Tibial nerve (tissue), 4 donors: ENCODE results near the gene FMN1. TPM values are rescaled to one million over a fixed set of nuclear protein-coding genes. Genes with fewer than 3 reads are reported as not detected.

Source experiments
- DNase-seq, 2 donors: peaks; one replicate each; pipeline ENCODE4 v3.0.0-alpha.2; 2019; ENCODE audit warnings: low spot score in 2 of 2
- H3K27ac ChIP-seq, 4 donors: fragments of 200-600 bp; sonication (generic) in 3 of 4; one replicate each; pipeline ENCODE4 v1.5.1; 2017 to 2019; ENCODE audit warnings: mild to moderate bottlenecking in 1 of 4
- H3K27me3 ChIP-seq, 2 donors: fragments of 200-600 bp; sonication (generic) in 1 of 2; one replicate each; pipeline versions ENCODE4 v1.5.1 to v1.6.0; 2017 to 2019
- H3K36me3 ChIP-seq, 3 donors: fragments of 200-600 bp; sonication (generic); one replicate each; pipeline ENCODE4 v1.5.1; 2018 to 2019
- H3K4me1 ChIP-seq, 4 donors: fragments of 200-600 bp; sonication (generic) in 3 of 4; one replicate each; pipeline ENCODE4 v1.5.1; 2017 to 2019
- H3K4me3 ChIP-seq, 4 donors: fragments of 200-600 bp; sonication (generic) in 3 of 4; one replicate each; pipeline ENCODE4 v1.5.1; 2017 to 2019; ENCODE audit warnings: mild to moderate bottlenecking in 1 of 4, moderate library complexity in 1 of 4
- H3K9me3 ChIP-seq, 4 donors: fragments of 200-600 bp; sonication (generic) in 3 of 4; one replicate each; pipeline ENCODE4 v1.5.1; 2017 to 2019
- EP300 ChIP-seq, 2 donors: sonication (generic); formaldehyde crosslinking; IDR thresholded peaks; one replicate each; pipeline ENCODE4 v1.6.1; 2017; ENCODE audit warnings: antibody characterized with exemption in 2 of 2, mild to moderate bottlenecking in 1 of 2
- POLR2A ChIP-seq, 2 donors: fragments of 450-650 bp; IDR thresholded peaks; one replicate each; pipeline ENCODE4 v1.6.1; 2017; ENCODE audit warnings: antibody characterized with exemption in 2 of 2, mild to moderate bottlenecking in 2 of 2, moderate library complexity in 2 of 2
- WGBS, 2 donors: methylation state at CpG; one replicate each; pipeline ENCODE4 v1.1.5; 2018; 5-methylcytosine and 5-hydroxymethylcytosine counted together
- total RNA-seq, 4 donors: library from RNA; depleted of rRNA; stranded (reverse); fragments of >200 nt; gene quantifications; one replicate each; pipeline ENCODE4 v1.1.0, GENCODE V29; 2016
- TF ChIP-seq, protein P1 (sequence below), 5 experiments: fragments of 200-600 bp in 3 of 5; fragments of 450-650 bp in 2 of 5; sonication (generic) in 3 of 5; IDR thresholded peaks; one replicate each; pipeline ENCODE4 v1.5.1; 2016 to 2019; ENCODE audit warnings: antibody characterized with exemption in 5 of 5, mild to moderate bottlenecking in 3 of 5, moderate library complexity in 2 of 5

Gene FMN1
- total RNA-seq, 4 donors from 2014 or later = 15.1 to 62.1 (median 20.7) TPM

- no peaks in the 10 kb centered on the region for H3K27me3 ChIP-seq
- TF ChIP-seq EP300 (IDR thresholded peaks at IDR 0.05) (no peak), POLR2A (IDR thresholded peaks at IDR 0.05) (no peak)
- TF ChIP-seq, protein P1, sequence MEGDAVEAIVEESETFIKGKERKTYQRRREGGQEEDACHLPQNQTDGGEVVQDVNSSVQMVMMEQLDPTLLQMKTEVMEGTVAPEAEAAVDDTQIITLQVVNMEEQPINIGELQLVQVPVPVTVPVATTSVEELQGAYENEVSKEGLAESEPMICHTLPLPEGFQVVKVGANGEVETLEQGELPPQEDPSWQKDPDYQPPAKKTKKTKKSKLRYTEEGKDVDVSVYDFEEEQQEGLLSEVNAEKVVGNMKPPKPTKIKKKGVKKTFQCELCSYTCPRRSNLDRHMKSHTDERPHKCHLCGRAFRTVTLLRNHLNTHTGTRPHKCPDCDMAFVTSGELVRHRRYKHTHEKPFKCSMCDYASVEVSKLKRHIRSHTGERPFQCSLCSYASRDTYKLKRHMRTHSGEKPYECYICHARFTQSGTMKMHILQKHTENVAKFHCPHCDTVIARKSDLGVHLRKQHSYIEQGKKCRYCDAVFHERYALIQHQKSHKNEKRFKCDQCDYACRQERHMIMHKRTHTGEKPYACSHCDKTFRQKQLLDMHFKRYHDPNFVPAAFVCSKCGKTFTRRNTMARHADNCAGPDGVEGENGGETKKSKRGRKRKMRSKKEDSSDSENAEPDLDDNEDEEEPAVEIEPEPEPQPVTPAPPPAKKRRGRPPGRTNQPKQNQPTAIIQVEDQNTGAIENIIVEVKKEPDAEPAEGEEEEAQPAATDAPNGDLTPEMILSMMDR (IDR thresholded peaks at IDR 0.05) = no peak
- H3K4me1 ChIP-seq = no peaks in the 10 kb centered on the region
- no peak overlapping the region for H3K27ac ChIP-seq
- no peak for DNase-seq
- H3K36me3 ChIP-seq = no peaks in the 10 kb centered on the region
- WGBS, 2 donors = 65 to 71% methylated on average over 6 of the region's 6 CpGs
- H3K9me3 ChIP-seq = no peaks in the 10 kb centered on the region
- H3K4me3 ChIP-seq = no peak overlapping the region
Measured at GRCh38 chr15:32828507-32829186, 365.9 kb downstream of the FMN1 start.

DNA sequence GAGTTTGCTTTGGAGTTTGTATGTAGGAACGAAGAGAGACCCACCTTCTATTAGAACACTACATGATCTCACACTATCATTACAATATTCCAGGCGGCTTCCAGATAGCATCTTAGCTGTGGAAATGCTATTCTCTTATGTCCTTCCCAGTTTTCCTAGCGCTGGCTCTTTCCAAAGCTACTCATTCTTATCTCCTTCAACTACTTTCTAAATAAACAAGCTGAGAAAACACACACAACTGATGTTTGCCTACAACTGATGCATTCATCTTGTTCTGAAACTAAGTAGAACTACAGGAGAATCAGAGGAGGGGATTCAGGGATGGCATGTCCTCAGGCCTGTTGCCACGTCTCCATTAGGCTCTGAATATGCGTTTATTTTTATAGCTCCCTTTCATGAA is 367.8 kb downstream of the FMN1 start:
- no peaks in the 10 kb centered on the region for H3K36me3 ChIP-seq
- 91 to 92% methylated on average over 5 of the region's 5 CpGs for whole genome bisulfite sequencing, 2 donors
- H3K4me3 ChIP-seq = no peak overlapping the region
- no peaks in the 10 kb centered on the region for H3K27me3 ChIP-seq
- no peak for DNase-seq
- H3K4me1 ChIP-seq = no peaks in the 10 kb centered on the region
- no peak for TF ChIP-seq EP300 (IDR thresholded peaks at IDR 0.05)
- TF ChIP-seq, protein P1 (IDR thresholded peaks at IDR 0.05) = no peak
- TF ChIP-seq POLR2A (IDR thresholded peaks at IDR 0.05) = no peak
- H3K27ac ChIP-seq = no peak overlapping the region
- H3K9me3 ChIP-seq = no peaks in the 10 kb centered on the region

GRCh38 chr15:32825219-32825618 is 369.3 kb downstream of the FMN1 start:
- TF ChIP-seq, protein P1 (IDR thresholded peaks at IDR 0.05) = no peak
- TF ChIP-seq EP300 (IDR thresholded peaks at IDR 0.05) = no peak
- no peak for TF ChIP-seq POLR2A (IDR thresholded peaks at IDR 0.05)
- Histone ChIP-seq H3K4me1 (no peaks in the 10 kb centered on the region), H3K36me3 (no peaks in the 10 kb centered on the region), H3K27ac (no peak overlapping the region), H3K4me3 (no peak overlapping the region), H3K27me3 (no peaks in the 10 kb centered on the region), H3K9me3 (no peaks in the 10 kb centered on the region)
- WGBS, 2 donors = 76 to 78% methylated on average over 4 of the region's 4 CpGs
- DNase-seq = no peak

DNA sequence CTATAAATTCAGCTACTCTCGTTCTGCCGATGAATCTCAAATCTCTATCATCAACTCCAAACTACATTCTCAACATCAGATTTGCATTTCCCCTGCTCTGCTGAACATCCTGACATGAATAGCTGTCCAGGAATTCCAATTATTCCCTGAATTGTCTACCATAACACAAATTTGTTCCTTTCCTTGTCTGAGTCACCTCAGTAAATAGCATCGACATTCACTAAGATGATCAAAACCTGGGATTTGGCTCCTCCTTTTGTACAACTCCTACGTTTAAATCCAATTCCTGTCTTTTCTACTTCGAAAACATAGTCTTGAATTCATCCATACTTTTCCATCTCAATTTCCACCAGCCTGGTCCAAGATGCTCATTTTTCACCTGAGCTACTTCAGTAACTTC is 369.7 kb downstream of the FMN1 start:
- no peaks in the 10 kb centered on the region for H3K36me3 ChIP-seq
- H3K4me3 ChIP-seq = no peak overlapping the region
- H3K9me3 ChIP-seq = no peaks in the 10 kb centered on the region
- H3K27ac ChIP-seq = no peak overlapping the region
- H3K27me3 ChIP-seq = no peaks in the 10 kb centered on the region
- 77 to 86% methylated on average over 5 of the region's 5 CpGs for WGBS, 2 donors
- TF ChIP-seq EP300 (IDR thresholded peaks at IDR 0.05) (no peak), POLR2A (IDR thresholded peaks at IDR 0.05) (no peak)
- TF ChIP-seq, protein P1 (IDR thresholded peaks at IDR 0.05) = no peak
- no peak for DNase-seq
- H3K4me1 ChIP-seq = no peaks in the 10 kb centered on the region

GRCh38 chr15:32823750-32824149 is 370.8 kb downstream of the FMN1 start:
- no peak overlapping the region for H3K4me3 ChIP-seq
- no peaks in the 10 kb centered on the region for H3K27me3 ChIP-seq
- no peaks in the 10 kb centered on the region for H3K9me3 ChIP-seq
- H3K27ac ChIP-seq = no peak overlapping the region
- H3K36me3 ChIP-seq = no peaks in the 10 kb centered on the region
- 87 to 94% methylated on average over 4 of the region's 4 CpGs for WGBS, 2 donors
- H3K4me1 ChIP-seq = peaks cover 0 to 5% (median 0%) of the 10 kb centered on the region in 4 donors
- TF ChIP-seq EP300 (IDR thresholded peaks at IDR 0.05) = no peak
- no peak for TF ChIP-seq POLR2A (IDR thresholded peaks at IDR 0.05)
- TF ChIP-seq, protein P1 (IDR thresholded peaks at IDR 0.05) = no peak
- no peak for DNase-seq
